ENCODE data around the gene ADAM10.
"Not testable (repeated sequence)": the region's sequence is repeated elsewhere in the genome, so short reads cannot be mapped to it uniquely, and the experiment has no call there.

ADAM10 gene

GRCh38 chr15:58606577-58607080 is 142.9 kb downstream of the ADAM10 start:
- DNase-seq (ENCODE audit: low spot score), result no peak

GRCh38 chr15:58605931-58606530 is 143.5 kb downstream of the ADAM10 start:
- DNase-seq (ENCODE audit: low spot score), result no peak

GRCh38 chr15:58604455-58604923 is 145.0 kb downstream of the ADAM10 start:
- DNase-seq (ENCODE audit: low spot score), result no peak

GRCh38 chr15:58603927-58604326 is 145.6 kb downstream of the ADAM10 start:
- DNase-seq (ENCODE audit: low spot score), result not testable (repeated sequence)

- no peak for DNase-seq (ENCODE audit: low spot score)
These were observed 146.7 kb downstream of the ADAM10 start for GRCh38 chr15:58602823-58603222.

- DNase-seq (ENCODE audit: low spot score), result no peak
These were observed 150.7 kb downstream of the ADAM10 start for GRCh38 chr15:58598829-58599210.

- DNase-seq (ENCODE audit: low spot score), result no peak
These were observed 151.3 kb downstream of the ADAM10 start for GRCh38 chr15:58597943-58598828.

GRCh38 chr15:58595516-58596263 is 153.8 kb downstream of the ADAM10 start:
- no peak for DNase-seq (ENCODE audit: low spot score)

- no peak for DNase-seq (ENCODE audit: low spot score)
These were observed 154.6 kb downstream of the ADAM10 start for GRCh38 chr15:58594898-58595297.

- no peak for DNase-seq (ENCODE audit: low spot score)
These were observed 155.6 kb downstream of the ADAM10 start for GRCh38 chr15:58593870-58594269.

- DNase-seq (ENCODE audit: low spot score), result no peak
These were observed 158.6 kb downstream of the ADAM10 start for GRCh38 chr15:58590926-58591325.

- DNase-seq (ENCODE audit: low spot score), result no peak
These were observed 159.3 kb downstream of the ADAM10 start for GRCh38 chr15:58590236-58590635.

- no peak for DNase-seq (ENCODE audit: low spot score)
These were observed 160.5 kb downstream of the ADAM10 start for GRCh38 chr15:58589047-58589446.

GRCh38 chr15:58588096-58588495 is 161.4 kb downstream of the ADAM10 start:
- no peak for DNase-seq (ENCODE audit: low spot score)

GRCh38 chr15:58587486-58587885 is 162.0 kb downstream of the ADAM10 start:
- DNase-seq (ENCODE audit: low spot score), result no peak

- DNase-seq (ENCODE audit: low spot score), result no peak
These were observed 163.6 kb downstream of the ADAM10 start for GRCh38 chr15:58585693-58586443.

GRCh38 chr15:58584789-58585461 is 164.6 kb downstream of the ADAM10 start:
- DNase-seq (ENCODE audit: low spot score), result no peak

- no peak for DNase-seq (ENCODE audit: low spot score)
These were observed 166.2 kb downstream of the ADAM10 start for GRCh38 chr15:58583171-58583908.

- DNase-seq (ENCODE audit: low spot score), result no peak
These were observed 167.3 kb downstream of the ADAM10 start for GRCh38 chr15:58582160-58582559.

- no peak for DNase-seq (ENCODE audit: low spot score)
These were observed 172.8 kb downstream of the ADAM10 start for GRCh38 chr15:58576657-58577056.

Measured in RKO (cell line).